GM19193 (cell line): ENCODE data around the gene RAB10.

Experiments used
- POLR2A ChIP-seq: IDR thresholded peaks from 4 replicates; pipeline ENCODE4 v1.6.1; 2011; ENCODE audit not compliant: insufficient read depth, insufficient read length; ENCODE audit errors: extremely low read depth

Gene RAB10

DNA sequence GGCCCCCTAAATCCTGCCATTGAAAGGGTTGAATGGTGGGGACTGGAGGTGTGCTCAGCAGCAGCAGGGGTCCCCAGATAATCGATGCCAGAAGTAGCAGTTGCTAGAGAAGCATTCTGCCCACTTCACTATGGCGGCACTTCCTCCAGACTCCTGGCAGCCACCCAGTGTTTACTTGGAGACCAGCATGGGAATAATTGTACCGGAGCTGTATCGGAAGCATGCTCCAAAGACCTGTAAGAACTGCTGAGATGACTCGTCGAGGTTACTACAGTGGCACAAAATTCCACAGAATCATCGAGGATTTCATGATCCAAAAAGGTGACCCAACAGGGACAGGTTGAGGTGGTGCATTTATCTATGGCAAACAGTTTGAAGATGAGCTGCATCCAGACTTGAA, 128.0 kb downstream of the RAB10 start:
- TF ChIP-seq POLR2A: no peak

- no peak for TF ChIP-seq POLR2A
Observed at GRCh38 chr2:26162963-26163362, 129.1 kb downstream of the RAB10 start.

GRCh38 chr2:26164231-26164630, 130.3 kb downstream of the RAB10 start:
- TF ChIP-seq POLR2A: no peak

DNA sequence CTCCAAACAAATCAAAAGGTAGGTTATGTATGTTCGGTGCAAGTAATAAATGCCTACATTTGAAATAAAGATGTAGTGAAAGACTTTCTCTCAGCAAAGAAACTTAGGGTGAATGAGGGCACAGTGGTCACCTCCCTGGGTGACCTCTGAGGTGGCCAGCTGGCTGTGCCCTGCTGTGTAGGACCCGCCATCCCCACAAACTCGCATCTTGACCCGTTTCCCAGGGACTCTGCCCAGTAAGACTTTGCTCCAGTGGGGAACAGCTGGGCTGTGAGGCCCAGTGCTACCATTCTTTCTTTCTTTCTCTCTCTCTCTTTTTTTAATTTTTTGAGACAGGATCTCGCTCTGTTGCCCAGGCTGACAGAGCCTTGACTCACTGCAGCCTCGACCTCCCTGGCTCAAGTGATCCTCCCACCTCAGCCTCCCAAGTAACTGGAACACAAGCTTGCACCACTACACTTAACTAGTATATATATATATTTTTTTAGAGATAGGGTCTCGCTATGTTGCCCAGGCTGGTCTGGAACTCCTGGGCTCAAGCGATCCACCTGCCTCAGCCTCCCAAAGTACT, 130.8 kb downstream of the RAB10 start:
- TF ChIP-seq POLR2A: no peak

DNA sequence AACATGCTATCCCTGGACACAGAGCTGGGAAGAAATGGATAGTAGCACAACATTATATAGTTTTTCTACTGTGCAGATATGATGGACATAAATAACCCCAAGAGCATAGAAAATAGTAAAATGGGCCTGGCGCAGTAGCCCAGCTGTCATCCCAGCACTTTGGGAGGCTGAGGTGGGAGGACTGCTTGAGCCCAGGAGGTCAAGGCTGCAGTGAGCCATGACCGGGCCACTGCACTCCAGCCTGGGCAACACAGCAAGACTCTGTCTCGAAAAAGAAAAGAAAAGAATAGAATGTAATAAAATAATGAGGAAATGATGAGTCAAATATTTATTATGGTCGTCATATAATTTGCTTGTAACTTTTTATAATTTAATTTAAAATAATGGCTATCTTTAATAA, 131.5 kb downstream of the RAB10 start:
- no peak for TF ChIP-seq POLR2A

DNA sequence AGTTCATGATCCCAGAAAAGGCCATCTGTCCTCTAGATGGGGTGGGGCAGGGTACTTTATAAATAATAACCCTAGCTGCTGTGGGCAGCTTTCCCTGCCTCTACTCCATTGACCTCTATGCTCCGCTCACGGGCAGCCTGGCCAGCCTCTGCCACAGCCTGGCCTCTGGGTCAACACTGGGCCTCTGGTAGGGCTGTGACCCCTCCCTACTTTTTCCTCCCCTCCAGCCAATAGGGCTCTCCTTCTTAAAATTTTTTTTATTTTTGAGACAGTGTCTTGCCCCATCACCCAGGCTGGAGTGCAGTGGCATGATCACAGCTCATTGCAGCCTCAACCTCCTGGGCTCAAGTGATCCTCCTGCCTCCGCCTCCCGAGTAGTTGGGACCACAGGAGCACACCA, 134.9 kb downstream of the RAB10 start:
- no peak for TF ChIP-seq POLR2A

GRCh38 chr2:26169226-26169625, 135.3 kb downstream of the RAB10 start:
- TF ChIP-seq POLR2A: no peak

DNA sequence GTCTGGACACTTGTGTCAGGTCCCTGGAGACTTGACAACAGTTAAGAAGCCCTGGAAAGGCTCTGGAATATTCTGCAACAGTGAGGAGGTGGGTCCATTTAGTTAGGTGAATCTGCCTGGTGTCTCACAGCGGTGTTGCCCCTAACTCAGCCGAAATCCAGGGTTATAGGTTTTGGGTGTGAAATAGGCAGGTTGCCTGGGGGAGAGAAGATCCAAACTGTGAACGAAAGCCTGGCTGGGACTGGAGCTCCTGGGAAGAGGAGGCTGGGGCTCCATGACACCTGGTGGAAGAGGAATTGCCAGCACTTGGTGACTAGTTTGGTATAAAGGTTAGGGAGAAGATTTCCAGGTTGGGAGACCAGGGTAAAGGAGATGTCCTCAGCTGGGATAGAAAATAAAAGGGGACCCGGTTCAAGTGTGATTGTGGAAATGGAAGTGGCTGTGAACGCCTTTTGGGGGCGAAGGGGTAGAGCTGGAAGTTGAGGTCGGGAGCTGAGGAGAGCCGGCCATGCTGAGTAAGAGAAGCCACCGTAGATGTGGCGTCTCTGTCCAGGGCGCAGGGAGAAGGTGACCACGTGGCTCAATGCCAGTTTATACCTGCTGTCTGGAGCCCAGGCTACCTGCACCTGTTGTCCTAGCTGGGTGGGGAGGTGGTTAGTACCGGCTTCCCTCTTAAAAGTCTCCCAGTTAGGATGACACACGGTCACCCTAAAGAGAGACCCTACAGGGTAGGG, 136.0 kb downstream of the RAB10 start:
- no peak for TF ChIP-seq POLR2A

- no peak for TF ChIP-seq POLR2A
Observed at GRCh38 chr2:26170795-26171194, 136.9 kb downstream of the RAB10 start.

DNA sequence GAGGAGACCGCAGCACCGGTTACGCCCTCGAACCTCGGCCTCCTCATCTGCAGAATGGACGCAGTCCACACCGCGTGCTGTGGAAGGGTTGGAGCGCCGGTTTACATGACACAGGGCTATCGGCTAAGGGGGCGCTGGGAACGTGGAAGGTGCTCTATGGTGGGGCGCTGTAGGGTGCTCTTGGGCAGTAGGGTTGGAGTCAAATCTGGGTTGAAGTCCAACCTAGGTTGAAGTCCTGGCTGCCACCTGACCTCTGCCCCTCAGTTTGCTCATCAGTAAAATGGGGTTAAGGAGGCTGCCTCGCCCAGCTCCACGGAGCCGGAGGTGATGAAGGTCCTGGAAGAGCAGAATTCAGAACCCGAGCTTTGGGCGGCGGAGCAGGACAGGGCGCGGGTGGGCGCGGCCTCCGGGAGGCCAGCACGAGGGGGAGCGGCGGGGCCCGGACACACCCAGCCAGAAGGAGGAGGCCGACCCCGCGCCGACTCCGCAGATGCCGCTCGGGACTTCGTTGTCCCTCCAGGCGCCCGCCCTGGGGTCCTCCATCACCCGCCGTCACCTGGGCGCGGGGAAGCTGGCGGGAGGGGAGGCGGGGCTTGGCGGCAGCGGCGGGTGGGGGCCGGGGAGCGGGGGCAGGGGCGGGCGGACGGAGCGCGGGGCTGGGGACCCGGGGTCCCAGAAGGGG, 138.4 kb downstream of the RAB10 start:
- no peak for TF ChIP-seq POLR2A

- no peak for TF ChIP-seq POLR2A
Observed at GRCh38 chr2:26172871-26173775, 139.2 kb downstream of the RAB10 start, which contains the start of gene GAREM2. TSS of gene GAREM2 (plus strand) at chr2:26173088. CDS start at chr2:26173221, 133 bp downstream.

GRCh38 chr2:26173776-26174482, 140.0 kb downstream of the RAB10 start:
- no peak for TF ChIP-seq POLR2A

- no peak for TF ChIP-seq POLR2A
Observed at GRCh38 chr2:26174691-26175465, 141.0 kb downstream of the RAB10 start.
